Measurements from ENCODE around the gene KRT80.

KRT80 gene

GRCh38 chr12:52216807-52217206, 25.0 kb upstream of the KRT80 start:
- Histone ChIP-seq H3K4me1 (ENCODE audit: insufficient read depth, low read length) (no peaks in the 10 kb centered on the region), H3K27ac (ENCODE audit: low read depth, low read length) (no peak overlapping the region), H3K36me3 (ENCODE audit: insufficient read depth, low read length) (no peaks in the 10 kb centered on the region), H3K4me3 (ENCODE audit: low read length) (no peak overlapping the region), H3K27me3 (ENCODE audit: insufficient read depth, low read length) (peaks cover 5% of the 10 kb centered on the region; the same call in 1 of the 2 replicates), H3K9ac (ENCODE audit: low read depth, low read length) (no peak overlapping the region), H3K9me3 (ENCODE audit: insufficient read depth, low read depth, low read length) (no peaks in the 10 kb centered on the region)
- no CpG with 5 or more reads among the region's 1 CpG for WGBS

GRCh38 chr12:52216100-52216499, 24.3 kb upstream of the KRT80 start:
- 77% methylated on average over 4 of the region's 4 CpGs for WGBS
- no peaks in the 10 kb centered on the region for H3K4me1 ChIP-seq (ENCODE audit: insufficient read depth, low read length)

GRCh38 chr12:52215587-52216031, 23.8 kb upstream of the KRT80 start:
- no peak overlapping the region for H3K4me3 ChIP-seq (ENCODE audit: low read length)
- H3K9me3 ChIP-seq (ENCODE audit: insufficient read depth, low read depth, low read length): no peaks in the 10 kb centered on the region
- H3K4me1 ChIP-seq (ENCODE audit: insufficient read depth, low read length): no peaks in the 10 kb centered on the region
- H3K36me3 ChIP-seq (ENCODE audit: insufficient read depth, low read length): no peaks in the 10 kb centered on the region
- H3K27me3 ChIP-seq (ENCODE audit: insufficient read depth, low read length): peaks cover 5% of the 10 kb centered on the region; the same call in 1 of the 2 replicates
- H3K27ac ChIP-seq (ENCODE audit: low read depth, low read length): no peak overlapping the region
- H3K9ac ChIP-seq (ENCODE audit: low read depth, low read length): no peak overlapping the region
- WGBS: 80% methylated on average over 7 of the region's 7 CpGs

More at GRCh38 chr12:52216100-52216499, 24.3 kb upstream of the KRT80 start:
- no peaks in the 10 kb centered on the region for H3K36me3 ChIP-seq (ENCODE audit: insufficient read depth, low read length)
- peaks cover 5% of the 10 kb centered on the region; the same call in 1 of the 2 replicates for H3K27me3 ChIP-seq (ENCODE audit: insufficient read depth, low read length)
- H3K9me3 ChIP-seq (ENCODE audit: insufficient read depth, low read depth, low read length): no peaks in the 10 kb centered on the region
- H3K27ac ChIP-seq (ENCODE audit: low read depth, low read length): no peak overlapping the region
- H3K4me3 ChIP-seq (ENCODE audit: low read length): no peak overlapping the region
- H3K9ac ChIP-seq (ENCODE audit: low read depth, low read length): no peak overlapping the region

GRCh38 chr12:52214421-52214802, 22.6 kb upstream of the KRT80 start:
- H3K4me1 ChIP-seq (ENCODE audit: insufficient read depth, low read length): no peaks in the 10 kb centered on the region
- WGBS: 90% methylated on average over 3 of the region's 3 CpGs
- no peaks in the 10 kb centered on the region for H3K9me3 ChIP-seq (ENCODE audit: insufficient read depth, low read depth, low read length)
- H3K9ac ChIP-seq (ENCODE audit: low read depth, low read length): no peak overlapping the region
- no peak overlapping the region for H3K27ac ChIP-seq (ENCODE audit: low read depth, low read length)
- H3K27me3 ChIP-seq (ENCODE audit: insufficient read depth, low read length): no peaks in the 10 kb centered on the region
- H3K36me3 ChIP-seq (ENCODE audit: insufficient read depth, low read length): no peaks in the 10 kb centered on the region
- H3K4me3 ChIP-seq (ENCODE audit: low read length): no peak overlapping the region

- Histone ChIP-seq H3K27me3 (ENCODE audit: insufficient read depth, low read length) (no peaks in the 10 kb centered on the region), H3K4me3 (ENCODE audit: low read length) (no peak overlapping the region), H3K9ac (ENCODE audit: low read depth, low read length) (no peak overlapping the region), H3K9me3 (ENCODE audit: insufficient read depth, low read depth, low read length) (no peaks in the 10 kb centered on the region), H3K4me1 (ENCODE audit: insufficient read depth, low read length) (no peaks in the 10 kb centered on the region), H3K27ac (ENCODE audit: low read depth, low read length) (no peak overlapping the region), H3K36me3 (ENCODE audit: insufficient read depth, low read length) (no peaks in the 10 kb centered on the region)
- WGBS: 48% methylated on average over 13 of the region's 13 CpGs
Measured at GRCh38 chr12:52213564-52214420, 22.0 kb upstream of the KRT80 start.

- no peaks in the 10 kb centered on the region for H3K4me1 ChIP-seq (ENCODE audit: insufficient read depth, low read length)
- H3K9me3 ChIP-seq (ENCODE audit: insufficient read depth, low read depth, low read length): no peaks in the 10 kb centered on the region
- H3K4me3 ChIP-seq (ENCODE audit: low read length): no peak overlapping the region
- 82% methylated on average over 13 of the region's 13 CpGs for WGBS
- no peak overlapping the region for H3K27ac ChIP-seq (ENCODE audit: low read depth, low read length)
- no peaks in the 10 kb centered on the region for H3K36me3 ChIP-seq (ENCODE audit: insufficient read depth, low read length)
- no peak overlapping the region for H3K9ac ChIP-seq (ENCODE audit: low read depth, low read length)
- no peaks in the 10 kb centered on the region for H3K27me3 ChIP-seq (ENCODE audit: insufficient read depth, low read length)
Measured at GRCh38 chr12:52212701-52213563, 21.1 kb upstream of the KRT80 start.

GRCh38 chr12:52211716-52212585, 20.1 kb upstream of the KRT80 start:
- no peaks in the 10 kb centered on the region for H3K36me3 ChIP-seq (ENCODE audit: insufficient read depth, low read length)
- H3K9me3 ChIP-seq (ENCODE audit: insufficient read depth, low read depth, low read length): no peaks in the 10 kb centered on the region
- H3K9ac ChIP-seq (ENCODE audit: low read depth, low read length): no peak overlapping the region
- no peak overlapping the region for H3K4me3 ChIP-seq (ENCODE audit: low read length)
- no peak overlapping the region for H3K27ac ChIP-seq (ENCODE audit: low read depth, low read length)
- no peaks in the 10 kb centered on the region for H3K4me1 ChIP-seq (ENCODE audit: insufficient read depth, low read length)
- no peaks in the 10 kb centered on the region for H3K27me3 ChIP-seq (ENCODE audit: insufficient read depth, low read length)
- 90% methylated on average over 13 of the region's 13 CpGs for WGBS

GRCh38 chr12:52210925-52211650, 19.3 kb upstream of the KRT80 start:
- no peaks in the 10 kb centered on the region for H3K27me3 ChIP-seq (ENCODE audit: insufficient read depth, low read length)
- no peaks in the 10 kb centered on the region for H3K9me3 ChIP-seq (ENCODE audit: insufficient read depth, low read depth, low read length)
- H3K9ac ChIP-seq (ENCODE audit: low read depth, low read length): no peak overlapping the region
- no peaks in the 10 kb centered on the region for H3K36me3 ChIP-seq (ENCODE audit: insufficient read depth, low read length)
- WGBS: 77% methylated on average over 8 of the region's 10 CpGs
- H3K4me1 ChIP-seq (ENCODE audit: insufficient read depth, low read length): no peaks in the 10 kb centered on the region
- no peak overlapping the region for H3K27ac ChIP-seq (ENCODE audit: low read depth, low read length)
- no peak overlapping the region for H3K4me3 ChIP-seq (ENCODE audit: low read length)

- 93% methylated on average over 7 of the region's 7 CpGs for WGBS
- no peaks in the 10 kb centered on the region for H3K4me1 ChIP-seq (ENCODE audit: insufficient read depth, low read length)
- no peak overlapping the region for H3K4me3 ChIP-seq (ENCODE audit: low read length)
Measured at GRCh38 chr12:52210186-52210924, 18.5 kb upstream of the KRT80 start.

GRCh38 chr12:52209321-52209720, 17.5 kb upstream of the KRT80 start:
- WGBS: 89% methylated on average over 8 of the region's 8 CpGs
- H3K27ac ChIP-seq (ENCODE audit: low read depth, low read length): no peak overlapping the region
- H3K4me1 ChIP-seq (ENCODE audit: insufficient read depth, low read length): no peaks in the 10 kb centered on the region
- H3K36me3 ChIP-seq (ENCODE audit: insufficient read depth, low read length): no peaks in the 10 kb centered on the region
- H3K9me3 ChIP-seq (ENCODE audit: insufficient read depth, low read depth, low read length): no peaks in the 10 kb centered on the region
- H3K9ac ChIP-seq (ENCODE audit: low read depth, low read length): no peak overlapping the region
- no peak overlapping the region for H3K4me3 ChIP-seq (ENCODE audit: low read length)
- no peaks in the 10 kb centered on the region for H3K27me3 ChIP-seq (ENCODE audit: insufficient read depth, low read length)

More at GRCh38 chr12:52210186-52210924, 18.5 kb upstream of the KRT80 start:
- Histone ChIP-seq H3K27me3 (ENCODE audit: insufficient read depth, low read length) (no peaks in the 10 kb centered on the region), H3K36me3 (ENCODE audit: insufficient read depth, low read length) (no peaks in the 10 kb centered on the region), H3K9me3 (ENCODE audit: insufficient read depth, low read depth, low read length) (no peaks in the 10 kb centered on the region), H3K27ac (ENCODE audit: low read depth, low read length) (no peak overlapping the region), H3K9ac (ENCODE audit: low read depth, low read length) (no peak overlapping the region)
